ENCODE data around the gene HP1BP3.
"Not testable (repeated sequence)": the region's sequence is repeated elsewhere in the genome, so short reads cannot be mapped to it uniquely, and the experiment has no call there.

Gene HP1BP3

DNA sequence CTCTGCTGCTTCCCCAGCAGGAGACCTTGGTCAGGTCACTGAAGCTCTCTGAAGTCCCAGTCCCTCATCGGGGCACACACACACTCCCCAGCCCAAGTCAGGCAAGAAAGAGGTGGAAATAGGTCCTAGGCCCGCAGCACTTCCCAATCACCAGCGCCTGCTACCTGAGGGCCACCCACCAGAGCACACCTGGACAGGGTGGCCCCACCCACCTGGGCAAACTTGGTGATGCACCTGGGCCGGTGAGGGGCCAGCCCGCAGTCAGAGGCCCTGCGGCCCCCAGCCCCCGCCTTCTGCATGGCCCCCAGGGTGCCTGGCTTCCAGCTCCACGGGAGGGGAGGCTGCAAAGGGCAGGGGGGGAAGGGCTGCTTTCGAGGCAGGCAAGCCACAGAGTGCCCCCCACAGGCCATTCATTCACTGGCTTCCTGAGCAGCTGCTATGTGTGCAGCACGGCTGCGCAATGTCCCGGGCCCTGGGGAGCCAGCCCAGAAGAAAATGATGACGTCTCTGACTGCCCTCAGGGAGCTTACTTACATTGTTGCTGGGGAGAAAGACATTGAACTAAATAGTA, 59.3 kb downstream of the HP1BP3 start:
- in situ Hi-C loops (cut with MboI; ENCODE audit: low sequenced_read_pairs): no loop called here

DNA sequence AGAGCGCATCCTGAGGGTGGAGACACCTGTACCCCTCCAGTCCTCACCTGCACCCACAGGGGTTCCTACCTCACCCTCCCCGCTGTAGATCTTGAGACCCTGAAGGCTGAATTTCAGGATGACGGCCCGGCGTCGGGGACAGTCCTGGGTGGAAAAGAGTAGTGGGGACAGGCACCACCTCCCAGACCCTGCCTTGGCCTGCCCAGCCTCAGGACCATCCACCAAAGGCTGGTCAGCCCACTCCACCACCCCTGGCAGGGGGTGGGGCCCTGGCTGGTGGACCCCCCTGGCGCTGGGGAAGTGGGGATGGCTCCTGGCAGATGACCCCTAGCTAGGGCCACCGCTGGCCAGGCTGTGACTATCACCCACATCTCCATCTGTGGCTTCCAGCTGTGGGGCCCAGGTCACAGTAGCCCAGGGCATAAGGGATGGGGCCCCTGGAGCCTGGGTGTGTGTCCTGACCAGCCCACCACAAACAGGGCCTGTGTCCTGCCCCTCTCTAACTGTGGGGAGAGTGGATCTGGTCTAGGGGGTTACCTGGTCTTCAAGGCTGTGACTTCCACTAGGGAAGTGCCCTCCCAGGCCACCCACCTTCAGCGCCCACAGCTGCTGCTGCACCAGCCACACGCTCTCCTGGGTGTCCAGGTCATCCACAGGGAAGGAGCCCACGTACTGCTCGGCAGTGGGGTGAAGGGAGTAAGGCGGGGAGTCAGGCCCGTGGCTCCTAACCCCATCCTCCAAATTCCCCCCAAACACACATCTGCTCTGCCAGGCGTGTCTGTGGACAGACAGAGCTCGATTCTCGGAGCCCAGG, 60.0 kb downstream of the HP1BP3 start:
- in situ Hi-C loops (cut with MboI; ENCODE audit: low sequenced_read_pairs): no loop called here

DNA sequence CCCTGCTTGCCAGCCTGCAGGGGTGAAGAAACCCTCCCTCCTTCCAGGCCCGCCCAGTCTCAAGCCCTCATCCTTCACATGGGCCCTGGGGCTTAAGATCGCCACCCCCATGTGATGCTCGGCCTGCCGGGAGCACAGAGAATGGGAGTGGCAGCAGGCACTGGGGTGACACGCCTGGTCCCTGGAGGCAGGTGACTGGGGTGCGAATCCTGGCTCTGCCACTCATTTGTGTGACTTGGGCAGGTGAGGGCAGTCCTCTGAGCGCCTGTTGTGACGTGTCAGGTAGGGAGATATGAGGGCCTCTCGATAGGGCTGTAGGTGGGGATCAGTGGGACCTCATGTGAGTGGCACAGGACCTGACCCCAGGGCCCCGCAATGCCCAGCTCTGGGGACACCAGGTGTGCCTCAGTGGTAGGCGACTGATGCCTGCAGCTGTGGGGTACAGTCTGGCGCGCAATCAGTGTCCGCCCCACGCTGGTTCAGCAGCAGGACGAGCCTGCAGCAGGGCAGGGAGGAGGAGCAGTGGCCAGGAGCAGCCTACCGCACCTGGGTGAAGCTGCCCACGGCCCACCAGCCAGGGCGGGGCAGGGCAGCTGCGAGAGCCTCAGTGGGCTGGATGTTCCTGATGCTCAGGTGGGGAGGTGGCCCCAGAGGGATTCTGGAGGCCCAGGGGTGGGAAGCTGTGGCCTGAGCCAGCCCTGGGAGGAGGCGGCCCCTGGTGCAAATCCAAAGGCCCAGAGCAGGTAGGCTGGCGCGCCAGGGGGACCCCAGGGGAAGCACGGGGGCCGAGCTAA, 60.8 kb downstream of the HP1BP3 start:
- in situ Hi-C loops (cut with MboI; ENCODE audit: low sequenced_read_pairs): no loop called here

DNA sequence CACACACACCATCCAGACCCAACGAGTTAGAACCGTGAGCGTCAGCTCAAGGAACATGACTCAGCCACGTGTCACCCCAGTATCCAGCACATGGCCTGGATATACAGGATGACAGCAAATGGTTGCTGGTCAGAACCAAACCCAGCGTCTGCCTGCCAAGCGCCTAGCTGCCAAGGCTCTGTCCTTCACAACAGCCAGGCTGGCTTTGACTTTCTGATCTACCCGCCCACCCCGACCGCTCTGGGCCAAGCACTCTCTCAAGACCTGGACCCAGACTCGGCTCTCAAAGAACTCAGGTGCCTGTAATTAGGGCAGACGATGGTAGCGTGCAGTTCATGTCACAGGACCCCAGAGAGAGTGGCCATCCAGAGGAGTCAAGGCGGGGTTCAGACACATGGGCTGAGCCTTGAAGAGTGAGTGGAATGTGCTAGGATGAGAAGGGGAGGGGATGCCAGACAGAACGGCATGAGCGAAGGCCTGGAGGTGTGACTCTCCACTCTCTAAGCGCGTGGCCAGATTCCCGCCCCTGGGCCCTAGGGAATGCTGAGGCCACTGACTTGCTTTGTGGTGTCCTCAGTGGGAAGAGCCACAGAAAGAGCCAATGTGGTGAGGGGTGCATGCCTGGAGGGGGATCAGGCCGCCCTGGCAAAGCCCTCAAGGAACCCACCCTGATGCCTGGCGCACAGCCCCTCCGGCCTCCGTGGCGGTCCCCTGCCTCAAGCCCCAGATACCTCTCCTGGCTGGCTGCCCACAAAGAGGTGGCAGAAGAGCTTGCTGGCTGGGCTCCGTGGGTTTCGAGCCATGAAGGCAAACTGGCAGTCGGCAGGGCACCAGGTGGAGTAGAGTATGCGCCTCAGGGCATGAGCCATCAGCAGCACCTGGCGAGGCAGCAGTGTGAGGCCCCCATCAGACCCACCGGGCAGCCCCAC, 61.7 kb downstream of the HP1BP3 start:
- in situ Hi-C loops (cut with MboI; ENCODE audit: low sequenced_read_pairs): no loop called here

DNA sequence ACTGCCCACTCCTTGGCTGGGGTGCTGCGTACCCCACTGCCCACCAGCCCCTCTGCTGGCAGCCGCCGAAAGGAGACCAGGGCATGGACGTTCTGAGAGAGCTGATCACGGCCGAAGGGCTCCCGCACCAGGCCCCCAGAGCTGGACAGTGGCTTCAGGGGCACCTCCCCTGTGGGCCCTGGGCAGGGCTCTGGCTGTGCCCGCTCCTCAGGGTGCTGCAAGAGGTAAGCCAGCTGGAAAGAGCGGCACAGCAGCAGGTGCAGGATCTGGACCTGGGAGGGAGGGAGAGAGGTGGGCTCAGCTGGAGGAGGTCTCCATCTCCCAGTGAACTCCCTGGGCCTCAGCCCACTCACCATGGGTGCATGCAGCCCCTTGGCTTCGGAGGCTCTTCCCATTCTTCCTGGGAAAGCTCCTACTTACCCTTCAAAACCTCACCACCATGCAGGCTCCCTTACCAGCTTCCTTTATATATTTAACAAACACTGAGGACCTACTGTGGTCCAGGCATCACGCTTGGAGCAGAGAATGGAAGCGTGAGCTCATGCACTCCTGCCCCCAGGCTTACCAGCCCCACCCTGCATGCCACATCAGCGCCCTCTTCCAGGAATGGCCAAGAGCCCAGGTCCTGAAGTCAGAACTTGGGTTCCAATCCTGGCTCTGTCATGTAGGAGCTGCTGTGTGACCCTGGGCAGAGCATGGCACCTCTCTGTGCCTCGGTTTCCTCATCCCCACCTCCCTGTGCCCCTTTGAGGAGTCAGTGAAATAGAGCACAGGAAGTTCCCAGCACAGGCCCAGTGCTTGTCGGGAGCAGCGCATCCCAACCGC, 62.5 kb downstream of the HP1BP3 start:
- in situ Hi-C loops (cut with MboI; ENCODE audit: low sequenced_read_pairs): no loop called here

DNA sequence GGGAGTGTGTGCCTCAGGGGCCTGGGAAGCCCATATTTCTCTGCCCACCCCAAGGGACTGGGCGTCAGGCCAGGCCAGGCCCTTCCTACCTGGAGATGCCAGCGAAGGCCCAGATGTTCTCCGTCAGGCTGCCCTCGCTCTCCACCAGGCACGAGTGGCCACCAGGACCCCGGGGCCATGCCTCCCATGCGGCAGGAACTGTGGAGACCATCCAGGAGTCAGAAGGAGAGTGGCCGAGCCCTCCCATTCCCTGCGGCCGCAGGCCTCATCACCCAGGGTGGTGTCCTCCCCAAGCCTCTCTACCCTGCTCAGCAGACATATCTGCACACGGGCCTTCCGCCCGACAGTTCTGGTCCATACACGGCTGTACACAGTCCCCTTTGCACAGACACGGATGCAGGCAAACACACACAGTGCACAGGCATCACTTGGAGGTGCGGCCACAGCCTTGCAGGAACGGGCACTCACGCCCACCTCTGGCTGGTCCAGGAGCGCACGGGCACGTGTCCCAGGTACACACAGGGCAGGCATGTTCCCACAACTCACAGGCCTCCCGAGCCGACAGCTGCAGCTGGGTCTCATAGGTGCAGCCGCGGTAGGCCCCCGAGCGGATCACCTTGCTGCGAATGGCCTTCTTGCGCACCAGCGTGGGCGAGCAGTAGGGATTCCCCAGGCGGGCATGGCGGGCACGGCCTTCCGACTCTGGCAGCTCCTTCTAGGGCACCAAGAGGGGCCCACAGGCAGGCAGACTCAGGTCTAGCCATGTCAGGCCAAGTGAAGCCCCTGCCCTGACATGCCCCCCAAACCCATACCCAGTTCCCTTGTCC, 63.4 kb downstream of the HP1BP3 start:
- in situ Hi-C loops (cut with MboI; ENCODE audit: low sequenced_read_pairs): no loop called here

DNA sequence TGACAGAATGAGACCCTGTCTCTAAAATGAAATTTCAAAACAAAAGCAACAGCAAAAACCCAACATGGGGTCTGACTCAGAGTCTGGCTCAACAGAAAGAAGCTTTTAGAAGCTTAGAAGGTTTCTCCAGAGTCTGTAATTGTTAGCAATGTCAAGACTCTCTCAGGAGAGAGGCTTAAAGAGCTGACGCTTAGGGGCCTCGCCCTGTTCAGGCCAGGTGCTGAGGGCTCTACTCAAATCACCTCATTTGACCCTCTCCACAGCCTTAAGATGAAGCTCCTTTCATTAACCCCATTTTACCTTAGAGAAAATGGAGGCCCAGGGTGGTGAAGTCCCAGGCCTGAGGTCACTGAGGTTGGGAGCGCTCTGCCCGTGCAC, 64.0 kb downstream of the HP1BP3 start:
- in situ Hi-C loops (cut with MboI; ENCODE audit: low sequenced_read_pairs): no loop called here

DNA sequence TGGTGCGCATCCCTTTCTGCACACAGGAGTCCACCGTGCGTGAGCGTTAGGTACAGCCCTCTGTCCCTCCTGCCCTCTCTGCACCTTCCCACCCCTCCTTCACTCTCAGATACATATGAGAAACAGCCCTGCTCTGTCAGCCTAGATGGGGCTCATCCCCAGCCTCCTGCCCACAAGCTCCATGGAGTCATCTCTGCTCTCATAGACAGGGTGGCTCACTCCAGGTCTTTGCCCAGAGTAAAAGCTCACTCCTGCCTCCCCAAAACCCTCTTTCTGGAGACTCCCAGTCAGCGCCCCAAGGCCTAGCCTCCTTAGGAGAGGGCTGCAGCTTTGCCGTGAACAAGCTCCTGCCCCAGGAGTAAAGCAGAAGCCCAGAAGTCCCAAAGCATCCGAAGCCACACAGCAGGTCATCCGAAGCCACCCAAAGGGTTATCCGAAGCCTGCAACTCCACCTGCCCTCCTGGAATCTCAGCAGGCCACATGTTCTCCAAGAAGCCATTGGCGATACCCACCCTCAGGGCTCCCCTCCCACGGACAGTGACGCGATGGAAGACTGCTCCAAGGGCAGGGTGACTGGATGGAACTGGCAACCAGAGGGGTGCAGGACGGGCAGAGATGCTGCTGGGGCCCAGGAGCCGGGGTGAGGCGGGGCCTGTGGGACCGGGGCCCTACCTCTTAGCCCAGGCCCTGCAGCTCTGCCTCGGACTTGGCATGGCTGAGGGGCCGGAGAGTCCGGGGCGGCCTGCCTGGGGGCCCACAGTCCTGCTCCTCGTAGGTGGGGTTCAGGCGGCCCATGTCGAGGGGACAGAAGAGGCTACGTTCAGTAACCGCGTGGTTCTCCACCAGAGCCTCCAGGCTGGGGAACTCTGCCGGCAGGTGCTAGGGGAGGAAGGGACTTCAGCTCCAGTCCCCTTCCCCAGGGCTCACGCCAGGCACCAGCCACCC, 65.7 kb downstream of the HP1BP3 start:
- in situ Hi-C loops (cut with MboI; ENCODE audit: low sequenced_read_pairs): no loop called here

DNA sequence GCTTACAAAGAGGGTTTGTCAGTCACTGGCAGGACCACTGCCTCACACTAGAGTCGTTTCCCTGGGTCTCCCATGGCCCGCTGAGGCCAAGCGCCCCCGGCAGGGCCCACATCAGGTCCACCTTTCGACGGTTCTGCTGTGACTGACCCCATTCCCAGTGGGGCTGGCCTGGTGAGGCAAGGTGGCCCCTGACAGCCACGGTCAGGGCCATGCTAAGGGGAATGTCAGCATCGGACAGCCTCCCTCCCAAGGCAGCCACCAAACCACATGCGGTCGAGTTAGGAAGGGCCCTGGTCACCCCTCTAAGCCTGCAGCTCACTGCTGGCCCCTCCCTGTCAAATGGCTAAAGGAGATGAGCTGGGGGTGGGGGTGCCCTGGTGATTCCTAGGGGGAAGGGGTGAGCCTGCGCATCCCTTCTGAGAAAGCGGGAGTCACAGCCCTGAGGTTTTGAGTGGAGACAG, 66.4 kb downstream of the HP1BP3 start:
- in situ Hi-C loops (cut with MboI; ENCODE audit: low sequenced_read_pairs): no loop called here

DNA sequence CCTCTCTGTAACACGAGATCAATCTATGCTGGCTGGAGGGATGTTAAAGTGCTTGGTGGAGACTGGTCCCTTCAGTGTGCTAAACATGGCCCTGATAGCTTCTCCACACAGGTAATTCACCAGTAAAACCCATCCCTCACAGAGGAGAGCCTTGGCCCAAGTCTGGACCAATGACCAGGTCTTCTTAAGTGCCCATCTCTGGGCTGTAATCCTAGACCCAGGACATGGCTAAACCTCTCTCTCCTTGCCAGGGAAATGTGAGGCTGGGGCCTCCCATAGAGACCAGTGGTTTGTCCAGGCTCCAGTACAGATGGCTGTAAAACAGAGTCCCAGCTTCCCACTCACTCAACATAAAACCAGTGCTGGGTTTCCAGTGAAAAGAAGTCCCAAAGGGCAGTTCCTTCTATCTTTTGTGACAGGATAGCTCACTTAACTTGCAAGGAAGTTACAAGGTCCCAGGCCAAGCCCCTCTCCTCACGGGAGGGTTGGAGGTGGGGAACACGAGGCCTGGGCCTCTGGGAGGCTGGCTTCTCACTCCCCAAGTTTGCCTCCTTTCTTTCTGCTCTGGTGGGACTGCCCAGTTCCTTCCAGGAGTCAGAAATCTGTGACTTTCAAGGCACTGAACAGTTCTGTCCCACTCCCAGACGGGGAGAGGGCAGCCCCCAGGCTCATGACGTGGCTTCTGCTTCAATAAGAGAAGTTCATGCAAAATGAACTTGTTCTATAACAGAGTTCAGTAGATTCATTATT, 67.1 kb downstream of the HP1BP3 start:
- in situ Hi-C loops (cut with MboI; ENCODE audit: low sequenced_read_pairs): no loop called here

DNA sequence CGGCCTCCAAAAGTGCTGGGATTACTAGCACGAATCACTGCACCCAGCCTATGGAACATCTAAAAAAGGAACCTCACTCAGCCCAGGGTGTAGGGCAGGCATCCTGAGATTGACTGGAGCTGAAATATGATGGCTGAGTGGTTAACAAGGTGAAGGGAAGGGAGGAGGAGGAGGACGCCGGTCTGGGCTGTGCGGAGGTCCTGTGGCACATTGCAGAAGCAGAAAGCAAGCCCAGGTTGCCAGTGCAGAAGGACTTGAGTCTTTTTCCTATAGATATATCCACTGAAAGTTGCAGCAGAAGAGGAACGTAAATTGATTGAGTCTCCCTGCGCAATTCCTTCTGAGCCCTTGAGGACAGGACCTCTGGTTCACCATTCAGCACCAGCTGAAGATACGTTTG, 67.8 kb downstream of the HP1BP3 start:
- in situ Hi-C loops (cut with MboI; ENCODE audit: low sequenced_read_pairs): no loop called here

DNA sequence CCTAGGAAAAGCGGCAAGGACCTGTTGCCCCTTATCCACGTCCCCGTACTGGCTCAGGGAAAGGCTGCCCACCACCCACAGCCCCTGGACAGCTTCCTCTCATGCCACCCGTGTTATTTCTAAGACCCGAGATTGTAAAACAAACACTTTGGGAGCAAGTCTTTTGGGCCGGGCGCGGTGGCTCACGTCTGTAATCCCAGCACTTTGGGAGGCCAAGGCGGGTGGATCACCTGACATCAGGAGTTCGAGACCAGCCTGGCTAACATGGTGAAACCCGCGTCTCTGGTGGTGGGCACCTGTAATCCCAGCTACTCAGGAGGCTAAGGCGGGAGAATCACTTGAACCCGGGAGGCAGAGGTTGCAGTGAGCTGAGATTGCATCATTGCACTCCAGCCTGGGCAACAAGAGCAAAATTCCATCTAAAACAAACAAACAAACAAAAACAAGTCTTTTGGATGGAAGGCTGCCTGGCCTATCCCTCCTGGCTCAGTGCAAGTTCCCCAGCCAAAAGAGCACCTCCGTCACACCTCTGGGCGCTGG, 68.7 kb downstream of the HP1BP3 start:
- in situ Hi-C loops (cut with MboI; ENCODE audit: low sequenced_read_pairs): not testable (repeated sequence)

DNA sequence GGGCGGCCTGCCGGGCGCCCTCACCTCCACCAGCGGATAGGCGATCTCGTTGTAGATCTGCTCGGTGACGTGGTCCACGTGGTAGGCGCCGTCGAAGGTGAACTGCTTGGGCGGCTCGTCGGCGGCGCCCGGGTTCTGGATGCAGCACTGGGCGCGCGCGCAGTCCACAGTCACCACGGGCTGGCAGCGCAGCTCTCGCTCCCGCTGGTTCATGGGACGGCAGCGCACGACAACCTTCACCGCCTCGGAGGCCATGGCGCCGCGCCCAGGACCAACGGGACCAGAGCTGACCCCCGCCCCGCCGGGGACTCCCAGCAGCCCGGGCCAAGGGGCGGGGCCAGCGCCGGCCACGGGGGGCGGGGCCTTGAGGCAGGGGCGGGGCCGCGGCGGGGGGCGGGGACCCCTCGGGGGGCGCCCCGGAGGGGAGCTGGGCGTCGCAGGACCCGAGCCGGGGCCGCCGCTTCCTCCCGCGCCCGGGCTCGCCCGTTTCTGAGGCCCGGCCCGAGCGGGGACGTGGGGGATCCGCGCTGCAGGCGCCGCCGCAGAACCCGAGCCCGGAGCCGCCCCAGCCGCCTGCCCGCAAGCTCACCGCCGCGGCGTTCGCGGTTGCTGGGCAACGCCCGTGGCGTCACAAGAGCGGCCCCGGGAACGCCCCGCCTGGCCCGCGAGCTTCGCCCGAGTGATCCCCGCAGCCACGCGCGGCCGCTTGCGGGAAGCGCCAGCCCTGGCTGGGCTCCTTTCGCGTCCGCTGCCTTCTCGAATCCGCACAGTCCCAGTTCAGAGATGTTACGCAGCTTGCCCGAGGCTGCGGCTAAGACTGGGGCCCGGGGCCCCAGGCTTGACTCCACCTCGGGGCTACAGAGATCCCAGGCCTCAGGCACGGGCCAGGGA, 69.4 kb downstream of the HP1BP3 start, which contains the start of gene KIF17:
Gene KIF17 (minus strand): TSS at position 556 of the 891 bp plus-strand sequence. CDS start 301 bp downstream, at position 255.
- in situ Hi-C loops (cut with MboI; ENCODE audit: low sequenced_read_pairs): no loop called here

DNA sequence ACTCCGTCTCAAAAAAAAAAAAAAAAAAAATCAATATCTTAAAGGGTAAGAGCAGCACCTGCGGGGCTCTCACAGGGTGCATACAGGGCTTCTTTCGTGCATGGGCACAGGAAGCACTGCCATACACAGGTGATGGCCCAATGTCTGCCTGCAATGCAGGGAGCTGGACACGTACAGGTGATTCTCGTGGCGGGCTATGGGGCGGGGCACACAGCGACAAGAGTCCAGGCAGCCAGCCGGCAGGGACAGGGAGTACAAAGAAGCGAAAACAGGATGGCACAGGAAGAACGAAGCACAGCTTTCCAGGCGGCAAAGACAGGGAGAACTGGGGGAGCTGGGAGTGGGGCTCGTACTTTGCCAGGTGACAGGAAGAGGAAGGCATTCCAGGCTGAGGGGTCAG, 70.9 kb downstream of the HP1BP3 start:
- in situ Hi-C loops (cut with MboI; ENCODE audit: low sequenced_read_pairs): no loop called here

DNA sequence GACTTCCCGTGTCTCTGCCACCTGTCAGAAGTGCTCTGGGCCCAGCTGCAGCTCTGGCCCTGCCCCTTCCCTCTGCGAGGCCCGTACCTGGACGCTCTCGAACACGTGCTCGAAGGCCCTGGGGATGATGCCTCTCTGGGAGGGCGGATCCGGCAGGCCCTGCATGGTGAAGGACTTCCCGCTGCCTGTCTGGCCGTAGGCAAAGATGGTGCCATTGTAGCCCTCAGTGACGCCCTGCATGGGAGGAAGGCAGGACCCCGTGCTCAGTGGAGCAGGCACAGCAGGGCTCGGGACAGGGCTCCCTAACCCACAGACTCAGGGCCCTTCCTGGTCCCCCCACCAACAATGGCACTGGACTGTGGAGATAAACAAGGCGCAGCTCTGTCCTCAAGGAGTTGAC, 71.7 kb downstream of the HP1BP3 start:
- in situ Hi-C loops (cut with MboI; ENCODE audit: low sequenced_read_pairs): no loop called here

DNA sequence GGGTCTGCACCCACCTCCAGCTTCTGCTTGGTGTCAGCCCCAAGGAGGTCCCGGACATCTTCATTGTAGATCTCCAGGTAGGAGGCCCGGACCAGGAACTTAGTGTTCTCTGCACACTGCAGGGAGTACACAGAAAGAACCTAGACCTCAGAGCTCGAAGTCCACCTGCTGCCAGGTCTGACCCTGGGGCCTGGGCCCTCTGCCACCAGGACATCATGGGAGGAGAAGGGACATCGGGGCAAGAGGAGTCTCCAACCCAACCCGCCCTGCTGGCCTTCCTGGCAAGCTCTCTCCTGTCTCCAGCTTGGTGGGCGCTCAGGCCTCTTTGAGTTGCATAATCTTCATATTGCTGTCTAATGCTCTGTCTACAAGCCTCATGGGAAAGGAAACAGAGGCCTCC, 73.7 kb downstream of the HP1BP3 start:
- in situ Hi-C loops (cut with MboI; ENCODE audit: low sequenced_read_pairs): no loop called here

Measured in hTERT RPE-1 (cell line).